WI38 (cell line): Measurements from ENCODE around the gene CCDC102A.
"Not testable (repeated sequence)": the region's sequence is repeated elsewhere in the genome, so short reads cannot be mapped to it uniquely, and the experiment has no call there.

ENCODE experiments used
- H3K4me3 ChIP-seq: 2 replicates; pipeline ENCODE4 v1.5.1; 2011; ENCODE audit warnings: low read depth, mild to moderate bottlenecking, control low read depth, low read length
- TF ChIP-seq, protein P1 (sequence below): IDR thresholded peaks from 2 replicates; pipeline ENCODE4 v1.5.1; 2012; ENCODE audit warnings: low read depth, mild to moderate bottlenecking, control low read depth, low read length

The CCDC102A gene

DNA sequence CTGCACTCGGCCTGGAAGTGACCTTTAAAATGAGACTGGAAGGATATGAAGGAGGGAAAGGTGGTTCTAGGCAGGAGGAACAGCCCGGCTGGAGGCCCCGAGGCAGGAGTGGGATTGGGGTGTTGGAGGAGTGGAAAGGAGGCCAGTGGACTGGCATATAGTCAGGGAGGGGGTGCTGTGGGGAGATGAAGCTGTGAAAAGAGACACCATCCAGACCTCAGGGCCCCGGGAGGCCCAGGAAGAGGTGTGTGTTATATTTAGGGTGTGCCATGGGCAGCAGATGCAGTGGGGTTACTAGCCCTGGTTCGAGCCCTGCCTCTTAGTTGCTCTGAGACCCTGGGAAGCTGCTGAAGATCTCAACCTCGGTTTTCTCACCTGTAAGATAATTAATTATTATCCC, 31.2 kb downstream of the CCDC102A start:
- TF ChIP-seq, protein P1, sequence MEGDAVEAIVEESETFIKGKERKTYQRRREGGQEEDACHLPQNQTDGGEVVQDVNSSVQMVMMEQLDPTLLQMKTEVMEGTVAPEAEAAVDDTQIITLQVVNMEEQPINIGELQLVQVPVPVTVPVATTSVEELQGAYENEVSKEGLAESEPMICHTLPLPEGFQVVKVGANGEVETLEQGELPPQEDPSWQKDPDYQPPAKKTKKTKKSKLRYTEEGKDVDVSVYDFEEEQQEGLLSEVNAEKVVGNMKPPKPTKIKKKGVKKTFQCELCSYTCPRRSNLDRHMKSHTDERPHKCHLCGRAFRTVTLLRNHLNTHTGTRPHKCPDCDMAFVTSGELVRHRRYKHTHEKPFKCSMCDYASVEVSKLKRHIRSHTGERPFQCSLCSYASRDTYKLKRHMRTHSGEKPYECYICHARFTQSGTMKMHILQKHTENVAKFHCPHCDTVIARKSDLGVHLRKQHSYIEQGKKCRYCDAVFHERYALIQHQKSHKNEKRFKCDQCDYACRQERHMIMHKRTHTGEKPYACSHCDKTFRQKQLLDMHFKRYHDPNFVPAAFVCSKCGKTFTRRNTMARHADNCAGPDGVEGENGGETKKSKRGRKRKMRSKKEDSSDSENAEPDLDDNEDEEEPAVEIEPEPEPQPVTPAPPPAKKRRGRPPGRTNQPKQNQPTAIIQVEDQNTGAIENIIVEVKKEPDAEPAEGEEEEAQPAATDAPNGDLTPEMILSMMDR, result no peak
- H3K4me3 ChIP-seq, result no peak overlapping the region

DNA sequence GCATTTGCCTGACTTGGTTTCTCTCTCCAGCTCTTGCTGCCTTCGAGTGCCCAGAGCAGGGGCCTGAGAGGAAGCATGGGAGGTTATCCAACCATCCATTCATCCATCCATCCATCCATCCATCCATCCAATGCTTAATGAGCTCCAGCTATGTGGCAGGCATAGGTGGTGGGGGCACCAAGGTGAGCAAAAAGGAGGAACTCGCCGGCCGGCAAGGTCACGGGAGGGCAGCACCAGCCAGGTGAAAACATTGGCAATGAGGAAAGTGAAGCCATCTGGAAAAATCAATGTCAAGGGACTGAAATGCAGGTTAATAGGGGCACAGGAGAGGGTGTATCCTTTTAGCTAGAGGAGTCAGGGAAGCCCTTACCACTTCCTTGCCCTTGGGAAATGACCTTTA, 31.9 kb downstream of the CCDC102A start:
- TF ChIP-seq, protein P1, result no peak
- H3K4me3 ChIP-seq, result no peak overlapping the region

GRCh38 chr16:57504001-57504400, 32.4 kb downstream of the CCDC102A start:
- H3K4me3 ChIP-seq, result no peak overlapping the region
- TF ChIP-seq, protein P1, result no peak

DNA sequence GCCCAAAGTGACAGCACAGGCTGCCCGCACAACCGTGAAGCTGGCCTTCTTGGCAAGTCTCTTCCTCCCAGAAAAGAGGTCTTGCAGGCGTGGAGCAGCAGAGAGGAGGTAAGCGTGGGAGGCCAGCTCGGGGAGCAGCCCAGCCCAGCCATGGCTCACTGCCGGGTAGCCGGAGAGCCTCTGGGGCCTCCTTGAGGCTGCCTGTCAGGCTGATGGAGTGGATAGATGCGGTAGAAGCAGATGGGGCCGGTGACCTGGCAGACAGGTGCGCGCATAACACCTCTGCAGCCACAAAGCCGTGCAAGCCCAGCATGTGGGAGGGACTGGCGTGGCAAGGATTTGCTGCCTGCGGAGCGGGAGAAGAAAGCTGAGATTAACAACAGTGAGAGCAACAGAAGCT, 33.0 kb downstream of the CCDC102A start:
- TF ChIP-seq, protein P1, result no peak
- H3K4me3 ChIP-seq, result no peak overlapping the region

DNA sequence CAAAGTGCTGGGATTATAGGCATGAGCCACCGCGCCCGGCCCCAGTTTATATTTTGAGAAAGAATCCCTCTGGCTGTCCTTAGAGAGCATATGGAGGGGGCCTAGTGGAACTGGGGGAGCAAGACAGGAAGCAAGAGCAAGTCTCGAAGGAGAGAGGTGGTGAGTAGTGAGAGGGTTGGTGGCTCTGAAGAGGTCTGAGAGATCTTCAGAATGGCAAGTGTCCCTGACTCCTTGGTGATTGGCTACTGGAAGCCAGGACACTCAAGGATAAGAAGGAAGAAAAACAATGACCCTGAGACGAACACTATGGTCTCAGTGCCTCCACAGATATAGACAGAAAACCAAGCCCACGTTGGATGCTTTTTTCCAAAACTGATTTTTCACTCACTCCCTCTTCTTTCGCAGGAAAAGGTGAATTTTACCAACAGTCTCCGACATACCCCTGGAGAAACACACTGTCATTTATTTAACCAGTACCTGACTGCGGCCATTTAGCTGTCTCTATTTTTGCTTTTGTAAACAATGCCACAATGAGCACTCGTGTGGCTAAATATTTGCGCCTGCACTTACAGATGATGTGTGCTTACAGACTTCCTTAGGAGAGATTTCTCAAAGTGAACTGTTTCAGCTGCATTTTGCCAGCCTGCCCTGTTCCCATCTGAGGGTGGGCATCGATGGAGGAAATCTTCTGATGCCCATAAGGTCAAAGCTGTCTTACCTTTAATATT, 34.2 kb downstream of the CCDC102A start:
- TF ChIP-seq, protein P1, result no peak
- no peak overlapping the region for H3K4me3 ChIP-seq

DNA sequence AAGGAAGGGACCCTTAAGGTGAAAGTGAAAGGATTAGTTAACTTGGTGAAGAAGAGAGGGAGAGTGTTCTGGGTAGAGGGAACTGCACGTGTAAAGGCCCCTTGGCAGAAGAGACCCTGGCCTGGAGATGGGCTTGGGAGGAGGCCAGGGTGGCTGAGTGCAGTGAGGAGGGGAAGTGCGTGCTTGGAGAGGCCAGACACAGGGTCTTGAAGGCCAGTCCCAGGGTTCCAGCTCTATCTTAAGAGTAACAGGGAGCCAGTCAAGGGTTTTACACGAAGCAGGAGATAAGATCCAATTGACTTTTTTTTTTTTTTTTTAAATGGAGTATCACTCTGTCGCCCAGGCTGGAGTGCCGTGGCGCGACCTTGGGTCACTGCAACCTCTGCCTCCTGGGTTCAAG, 34.9 kb downstream of the CCDC102A start:
- TF ChIP-seq, protein P1, result no peak
- no peak overlapping the region for H3K4me3 ChIP-seq

- no peak overlapping the region for H3K4me3 ChIP-seq
- TF ChIP-seq, protein P1, result no peak
These were observed 35.7 kb downstream of the CCDC102A start for GRCh38 chr16:57500578-57501111.

DNA sequence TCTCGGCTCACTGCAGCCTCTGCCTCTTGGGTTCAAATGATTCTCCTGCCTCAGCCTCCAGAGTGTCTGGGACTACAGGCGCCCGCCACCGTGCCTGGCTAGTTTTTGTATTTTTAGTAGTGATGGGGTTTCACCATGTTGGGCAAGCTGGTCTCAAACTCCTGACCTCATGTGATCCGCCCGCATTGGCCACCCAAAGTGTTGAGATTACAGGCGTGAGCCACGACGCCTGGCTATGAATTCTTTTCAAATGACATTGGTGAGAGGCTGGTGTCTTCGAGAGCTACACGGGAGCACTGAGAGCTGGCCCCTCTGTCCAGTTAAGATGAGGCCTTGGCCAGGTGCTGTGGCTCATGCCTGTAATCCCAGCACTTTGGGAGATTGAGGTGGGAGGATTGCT, 36.4 kb downstream of the CCDC102A start:
- H3K4me3 ChIP-seq, result not testable (repeated sequence)
